Stimulated activated CD4-positive, alpha-beta T cell treated with anti-CD3 and anti-CD28 coated beads, TNF-alpha, amount 100 ng/mL, for 48 hours (primary cell): Measurements from ENCODE around the gene OR7D2.
A peak's percentile ranks its signal among the peaks of the same experiment; 100 is the strongest.

ENCODE experiments used
- DNase-seq, 3 donors: peaks; one replicate each; pipeline ENCODE4 v3.0.0-alpha.2; 2020; ENCODE audit warnings: low read depth in 3 of 3

Gene OR7D2

DNA sequence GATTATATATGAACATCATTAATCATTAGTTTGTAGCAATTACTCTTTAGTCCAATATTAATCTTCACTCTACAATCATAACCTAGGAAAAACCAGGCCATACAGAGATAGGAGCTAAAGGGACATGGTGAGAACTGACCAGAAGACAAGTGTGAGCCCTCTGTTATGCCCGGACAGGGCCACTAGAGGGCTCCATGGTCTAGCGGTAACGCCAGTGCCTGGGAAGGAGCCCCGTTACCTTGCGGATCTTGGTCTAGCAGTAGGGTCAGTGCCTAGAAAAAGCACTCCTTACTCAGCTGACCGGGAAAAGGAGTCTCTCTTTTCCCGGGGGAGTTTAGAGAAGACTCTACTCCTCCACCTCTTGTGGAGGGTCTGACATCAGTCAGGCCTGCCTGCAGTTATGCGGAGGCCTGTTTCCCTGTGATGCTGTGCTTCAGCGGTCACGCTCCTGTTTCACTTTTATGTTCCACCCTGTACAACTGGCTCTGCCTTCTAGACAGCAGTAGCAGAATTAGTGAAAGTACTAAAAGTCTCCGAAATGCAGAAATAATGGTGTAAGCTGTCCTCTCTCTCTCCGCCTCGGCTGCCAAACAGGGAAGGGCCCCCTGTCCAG is 26.8 kb downstream of the OR7D2 start:
- DNase-seq = peak; percentile 34 to 55 (median 40)

DNA sequence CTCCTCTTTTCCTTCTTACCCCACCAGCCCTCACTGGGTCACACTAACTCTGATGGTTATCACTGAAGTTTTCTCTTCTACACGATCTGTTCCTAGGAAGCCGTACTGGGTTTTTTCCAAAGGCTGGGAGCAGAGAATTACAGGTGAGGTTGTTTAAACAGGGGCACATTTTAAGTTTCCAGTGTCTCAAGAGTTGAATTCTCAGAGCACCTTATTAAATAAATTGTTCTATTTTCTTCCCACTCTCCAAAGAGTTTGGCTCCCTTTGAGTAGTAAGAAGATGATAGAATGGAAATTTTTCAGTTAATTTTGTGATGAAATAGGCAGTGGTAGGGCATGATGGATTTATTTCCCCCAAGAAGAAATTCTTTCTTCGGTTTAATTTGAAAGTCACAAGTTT is 40.7 kb downstream of the OR7D2 start, which contains the start of gene OR7D4:
Gene OR7D4 (minus strand): TSS at position 101 of the 400 bp plus-strand sequence. CDS start 4,752 bp downstream, outside the sequence.
- DNase-seq = no peak
